Measurements from ENCODE around the gene TIMM50.

TIMM50 gene

DNA sequence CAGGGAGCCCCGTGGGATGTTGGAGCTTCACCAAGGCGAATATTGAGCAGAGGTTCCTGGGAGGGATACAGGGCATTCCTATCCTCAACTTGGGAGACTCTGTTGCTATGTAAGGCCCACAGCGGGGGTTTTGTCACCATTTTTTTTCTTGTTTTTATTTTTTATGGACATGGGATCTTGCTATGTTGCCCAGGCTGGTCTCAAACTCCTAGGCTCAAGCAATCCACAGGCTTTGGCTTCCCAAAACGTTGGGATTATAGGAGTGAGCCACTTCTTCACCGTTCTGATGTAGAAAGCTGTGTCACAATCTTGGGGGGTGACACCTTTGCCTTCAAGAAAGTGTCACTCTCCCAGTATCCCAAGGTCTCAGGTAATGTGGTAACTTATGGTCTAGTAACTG, 20.7 kb downstream of the TIMM50 start:
- TF ChIP-seq, protein P1, sequence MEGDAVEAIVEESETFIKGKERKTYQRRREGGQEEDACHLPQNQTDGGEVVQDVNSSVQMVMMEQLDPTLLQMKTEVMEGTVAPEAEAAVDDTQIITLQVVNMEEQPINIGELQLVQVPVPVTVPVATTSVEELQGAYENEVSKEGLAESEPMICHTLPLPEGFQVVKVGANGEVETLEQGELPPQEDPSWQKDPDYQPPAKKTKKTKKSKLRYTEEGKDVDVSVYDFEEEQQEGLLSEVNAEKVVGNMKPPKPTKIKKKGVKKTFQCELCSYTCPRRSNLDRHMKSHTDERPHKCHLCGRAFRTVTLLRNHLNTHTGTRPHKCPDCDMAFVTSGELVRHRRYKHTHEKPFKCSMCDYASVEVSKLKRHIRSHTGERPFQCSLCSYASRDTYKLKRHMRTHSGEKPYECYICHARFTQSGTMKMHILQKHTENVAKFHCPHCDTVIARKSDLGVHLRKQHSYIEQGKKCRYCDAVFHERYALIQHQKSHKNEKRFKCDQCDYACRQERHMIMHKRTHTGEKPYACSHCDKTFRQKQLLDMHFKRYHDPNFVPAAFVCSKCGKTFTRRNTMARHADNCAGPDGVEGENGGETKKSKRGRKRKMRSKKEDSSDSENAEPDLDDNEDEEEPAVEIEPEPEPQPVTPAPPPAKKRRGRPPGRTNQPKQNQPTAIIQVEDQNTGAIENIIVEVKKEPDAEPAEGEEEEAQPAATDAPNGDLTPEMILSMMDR (IDR thresholded peaks at IDR 0.05; ENCODE audit: low read depth, low read length), result no peak
- H3K4me3 ChIP-seq (ENCODE audit: low read depth, low read length), result no peak overlapping the region

DNA sequence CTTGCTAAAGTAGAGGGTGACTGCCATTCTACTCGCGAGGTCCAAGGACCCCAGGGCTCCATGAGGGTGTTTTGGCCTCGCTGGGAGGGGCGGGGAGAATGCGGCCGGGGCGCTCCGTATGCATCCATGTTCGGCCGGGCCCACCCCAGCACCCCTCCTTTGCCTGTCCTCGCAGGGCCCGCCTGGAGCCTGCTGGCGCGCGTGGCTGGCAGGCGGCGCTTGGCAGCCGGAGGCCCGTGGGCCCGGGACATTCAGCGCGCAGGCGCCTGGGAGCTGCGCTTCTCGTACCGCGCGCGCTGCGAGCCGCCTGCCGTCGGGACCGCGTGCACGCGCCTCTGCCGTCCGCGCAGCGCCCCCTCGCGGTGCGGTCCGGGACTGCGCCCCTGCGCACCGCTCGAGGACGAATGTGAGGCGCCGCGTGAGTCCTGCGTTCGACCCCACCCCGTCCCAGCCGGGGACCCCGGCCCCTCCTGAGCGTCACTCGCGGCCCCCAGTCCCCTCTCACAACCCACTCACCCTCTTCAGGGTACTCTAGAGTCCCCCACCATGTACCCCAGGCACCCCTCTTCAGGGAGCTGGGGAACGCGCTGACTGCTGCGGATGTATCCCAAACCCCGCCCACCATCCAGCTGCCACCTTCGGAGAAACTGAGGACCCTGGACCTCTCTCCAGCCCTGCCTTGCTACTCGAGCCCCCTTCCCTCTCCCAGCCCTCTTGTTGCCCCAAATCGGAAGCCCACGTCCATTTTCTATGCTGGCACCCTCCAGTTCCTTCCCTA, 22.2 kb downstream of the TIMM50 start:
- TF ChIP-seq, protein P1 (IDR thresholded peaks at IDR 0.05; ENCODE audit: low read depth, low read length), result peak; percentile 51

DNA sequence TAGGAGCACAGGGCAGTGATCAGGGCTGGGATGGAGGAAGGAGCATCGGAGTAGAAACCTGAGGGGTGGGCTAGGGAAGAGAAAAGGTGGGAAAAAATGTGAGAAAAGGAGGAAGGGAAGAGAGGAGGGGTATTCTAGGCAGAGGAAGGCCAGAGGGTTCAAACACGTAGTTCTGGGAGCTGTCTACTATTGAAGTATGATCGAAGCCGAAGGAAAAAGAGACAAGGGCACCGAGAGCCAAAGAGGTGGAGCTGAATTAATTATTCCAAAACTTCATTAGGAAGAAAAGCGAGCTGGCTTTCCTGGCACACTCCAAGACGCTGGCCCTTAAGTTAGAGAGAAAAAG, 25.9 kb downstream of the TIMM50 start:
- TF ChIP-seq, protein P1 (IDR thresholded peaks at IDR 0.05; ENCODE audit: low read depth, low read length), result no peak
- H3K4me3 ChIP-seq (ENCODE audit: low read depth, low read length), result no peak overlapping the region

More for the DNA sequence above, 22.2 kb downstream of the TIMM50 start:
- H3K4me3 ChIP-seq (ENCODE audit: low read depth, low read length), result no peak overlapping the region

DNA sequence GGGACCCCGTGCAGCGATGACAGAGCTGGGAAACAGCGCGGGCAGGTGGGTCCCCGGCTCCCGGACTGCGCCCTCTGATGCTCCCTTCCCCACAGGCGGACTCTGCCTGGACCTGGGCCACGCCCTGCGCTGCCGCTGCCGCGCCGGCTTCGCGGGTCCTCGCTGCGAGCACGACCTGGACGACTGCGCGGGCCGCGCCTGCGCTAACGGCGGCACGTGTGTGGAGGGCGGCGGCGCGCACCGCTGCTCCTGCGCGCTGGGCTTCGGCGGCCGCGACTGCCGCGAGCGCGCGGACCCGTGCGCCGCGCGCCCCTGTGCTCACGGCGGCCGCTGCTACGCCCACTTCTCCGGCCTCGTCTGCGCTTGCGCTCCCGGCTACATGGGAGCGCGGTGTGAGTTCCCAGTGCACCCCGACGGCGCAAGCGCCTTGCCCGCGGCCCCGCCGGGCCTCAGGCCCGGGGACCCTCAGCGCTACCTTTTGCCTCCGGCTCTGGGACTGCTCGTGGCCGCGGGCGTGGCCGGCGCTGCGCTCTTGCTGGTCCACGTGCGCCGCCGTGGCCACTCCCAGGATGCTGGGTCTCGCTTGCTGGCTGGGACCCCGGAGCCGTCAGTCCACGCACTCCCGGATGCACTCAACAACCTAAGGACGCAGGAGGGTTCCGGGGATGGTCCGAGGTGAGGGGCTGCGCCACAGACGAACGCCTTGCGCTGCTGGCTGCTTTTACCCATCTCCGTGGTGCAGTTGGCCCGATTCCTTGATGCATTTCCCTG, 26.5 kb downstream of the TIMM50 start:
- peak overlapping the region; percentile 33 for H3K4me3 ChIP-seq (ENCODE audit: low read depth, low read length)
- TF ChIP-seq, protein P1 (IDR thresholded peaks at IDR 0.05; ENCODE audit: low read depth, low read length), result no peak

DNA sequence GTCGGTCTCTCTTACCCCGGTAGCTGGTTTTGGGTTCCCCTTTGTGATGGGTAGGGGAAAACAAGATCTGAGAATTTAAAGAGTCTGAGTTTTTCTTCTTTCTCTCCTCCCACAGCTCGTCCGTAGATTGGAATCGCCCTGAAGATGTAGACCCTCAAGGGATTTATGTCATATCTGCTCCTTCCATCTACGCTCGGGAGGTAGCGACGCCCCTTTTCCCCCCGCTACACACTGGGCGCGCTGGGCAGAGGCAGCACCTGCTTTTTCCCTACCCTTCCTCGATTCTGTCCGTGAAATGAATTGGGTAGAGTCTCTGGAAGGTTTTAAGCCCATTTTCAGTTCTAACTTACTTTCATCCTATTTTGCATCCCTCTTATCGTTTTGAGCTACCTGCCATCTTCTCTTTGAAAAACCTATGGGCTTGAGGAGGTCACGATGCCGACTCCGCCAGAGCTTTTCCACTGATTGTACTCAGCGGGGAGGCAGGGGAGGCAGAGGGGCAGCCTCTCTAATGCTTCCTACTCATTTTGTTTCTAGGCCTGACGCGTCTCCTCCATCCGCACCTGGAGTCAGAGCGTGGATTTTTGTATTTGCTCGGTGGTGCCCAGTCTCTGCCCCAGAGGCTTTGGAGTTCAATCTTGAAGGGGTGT, 27.2 kb downstream of the TIMM50 start:
- TF ChIP-seq, protein P1 (IDR thresholded peaks at IDR 0.05; ENCODE audit: low read depth, low read length), result no peak
- H3K4me3 ChIP-seq (ENCODE audit: low read depth, low read length), result no peak overlapping the region; the same call in 1 of the 2 replicates

DNA sequence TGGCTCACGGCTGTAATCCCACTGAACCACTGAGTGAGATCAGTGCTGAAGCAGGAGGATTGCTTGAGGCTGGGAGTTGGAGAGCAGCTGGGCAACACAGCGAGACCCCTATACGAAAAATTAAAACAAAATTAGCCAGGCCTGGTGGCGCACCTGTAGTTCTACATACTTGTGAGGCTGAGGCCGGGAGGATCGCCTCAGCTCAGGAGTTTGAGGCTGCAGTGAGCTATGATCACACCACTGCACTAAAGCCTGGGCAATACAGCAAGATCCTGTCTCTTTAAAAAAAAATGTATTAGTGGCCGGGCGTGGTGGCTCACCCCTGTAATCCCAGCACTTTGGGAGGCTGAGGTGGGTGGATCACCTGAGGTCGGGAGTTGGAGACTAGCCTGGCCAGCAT, 28.0 kb downstream of the TIMM50 start:
- TF ChIP-seq, protein P1 (IDR thresholded peaks at IDR 0.05; ENCODE audit: low read depth, low read length), result no peak
- no peak overlapping the region for H3K4me3 ChIP-seq (ENCODE audit: low read depth, low read length)
